A673 (cell line): ENCODE data around the gene APBB2. TPM values are rescaled to one million over a fixed set of nuclear protein-coding genes. Genes with fewer than 3 reads are reported as not detected.

Experiments
- BruUV-seq: library from RNA; stranded (reverse); fragments of 400-500 nt; replicated peaks from 2 replicates; lab custom pipeline; 2021; lab: Mats Ljungman, UMichigan
- CTCF ChIA-PET: fragments of 300-600 bp; sonication (Branson Sonifier 250); formaldehyde crosslinking; loops from one replicate; lab custom pipeline; 2022; ENCODE audit warnings: antibody characterized with exemption; lab: Charles Lee
- POLR2A ChIA-PET: fragments of 300-600 bp; sonication (Branson Sonifier 250); formaldehyde crosslinking; loops from one replicate; lab custom pipeline; 2022; ENCODE audit warnings: antibody characterized with exemption; ENCODE audit not compliant: low non-redundant PET; lab: Charles Lee
- DNase-seq: peaks from one replicate; pipeline ENCODE4 v3.0.0-alpha.2; 2015; ENCODE audit warnings: low spot score
- H3K27ac ChIP-seq: fragments of 200-600 bp; sonication (generic); 2 replicates; pipeline ENCODE4 v1.5.1; 2016; ENCODE audit warnings: mixed run types, low read depth, mild to moderate bottlenecking, mixed read lengths, antibody characterized with exemption, low read length; ENCODE audit not compliant: poor library complexity, severe bottlenecking
- H3K27me3 ChIP-seq: fragments of 200-600 bp; sonication (generic); replicated peaks from 2 replicates; pipeline ENCODE4 v1.6.1; 2017; ENCODE audit warnings: mixed run types, low read depth, mild to moderate bottlenecking, mixed read lengths, antibody characterized with exemption, low read length; ENCODE audit not compliant: insufficient read depth, poor library complexity
- H3K36me3 ChIP-seq: fragments of 200-600 bp; sonication (generic); 2 replicates; pipeline ENCODE4 v1.6.1; 2016; ENCODE audit warnings: mixed run types, mild to moderate bottlenecking, mixed read lengths, antibody characterized with exemption, low read length; ENCODE audit not compliant: insufficient read depth, poor library complexity, severe bottlenecking
- H3K4me1 ChIP-seq: fragments of 200-600 bp; sonication (generic); 2 replicates; pipeline ENCODE4 v1.6.1; 2017; ENCODE audit warnings: mixed run types, mild to moderate bottlenecking, mixed read lengths, antibody characterized with exemption, low read length; ENCODE audit not compliant: insufficient read depth, poor library complexity, severe bottlenecking
- H3K4me3 ChIP-seq: fragments of 200-600 bp; sonication (generic); 2 replicates; pipeline ENCODE4 v1.5.1; 2016; ENCODE audit warnings: low read depth, mixed run types, mild to moderate bottlenecking, mixed read lengths, low read length; ENCODE audit not compliant: poor library complexity, severe bottlenecking
- H3K9me3 ChIP-seq: fragments of 200-600 bp; sonication (generic); 2 replicates; pipeline ENCODE4 v1.6.1; 2016; ENCODE audit warnings: mixed run types, low read depth, mild to moderate bottlenecking, mixed read lengths, antibody characterized with exemption, low read length; ENCODE audit not compliant: poor library complexity, severe bottlenecking
- EZH2 ChIP-seq: fragments of 200-600 bp; sonication (generic); IDR thresholded peaks from 2 replicates; pipeline ENCODE4 v1.6.1; 2017; ENCODE audit warnings: borderline replicate concordance, low read depth, mild to moderate bottlenecking, mixed read lengths, antibody characterized with exemption, low read length; ENCODE audit not compliant: poor library complexity, severe bottlenecking
- intact Hi-C: fragments of 100-400 bp; cut with micrococcal nuclease; formaldehyde crosslinking; loops from one replicate; pipeline ENCODE4 v1.10.0; 2022; ENCODE audit not compliant: unreplicated experiment
- total RNA-seq: library from RNA; stranded (reverse); gene quantifications from 2 replicates; pipeline ENCODE4 v1.2.3, GENCODE V29; 2021
- TF ChIP-seq, protein P1 (sequence below): fragments of 300-800, 200-600 bp; sonication (generic); conservative IDR thresholded peaks from 2 replicates; pipeline ENCODE4 v1.5.1; 2017; ENCODE audit warnings: low read depth, mild to moderate bottlenecking, antibody characterized with exemption, low read length, moderate library complexity, mixed read lengths

Gene APBB2
- total RNA-seq, 1 experiment from 2014 or later: 10.3 TPM

DNA sequence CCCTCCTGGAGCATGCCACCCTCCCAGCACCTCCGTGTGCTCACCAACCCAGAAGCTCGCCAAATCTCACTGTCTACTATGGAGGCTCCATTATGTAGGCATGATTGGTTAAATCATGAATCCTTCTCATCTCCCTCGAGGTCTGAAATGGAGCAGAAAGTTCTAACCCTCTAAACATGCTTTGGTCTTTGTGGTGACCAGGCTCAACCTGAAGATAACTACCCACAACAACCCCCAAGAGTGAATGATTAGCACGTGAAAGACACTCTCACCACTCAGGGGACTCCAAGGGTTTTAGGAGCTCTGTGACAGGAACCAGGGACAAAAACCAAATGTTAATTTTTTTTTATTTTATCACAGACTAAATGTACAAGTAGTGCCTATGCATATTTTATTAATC, 47.2 kb downstream of the APBB2 start:
- H3K9me3 ChIP-seq: no peaks in the 10 kb centered on the region
- intact Hi-C loops: no loop called here
- H3K4me1 ChIP-seq: no peaks in the 10 kb centered on the region
- CTCF ChIA-PET: no interaction called here
- no peak overlapping the region for H3K27ac ChIP-seq
- TF ChIP-seq EZH2: no peak
- TF ChIP-seq, protein P1, sequence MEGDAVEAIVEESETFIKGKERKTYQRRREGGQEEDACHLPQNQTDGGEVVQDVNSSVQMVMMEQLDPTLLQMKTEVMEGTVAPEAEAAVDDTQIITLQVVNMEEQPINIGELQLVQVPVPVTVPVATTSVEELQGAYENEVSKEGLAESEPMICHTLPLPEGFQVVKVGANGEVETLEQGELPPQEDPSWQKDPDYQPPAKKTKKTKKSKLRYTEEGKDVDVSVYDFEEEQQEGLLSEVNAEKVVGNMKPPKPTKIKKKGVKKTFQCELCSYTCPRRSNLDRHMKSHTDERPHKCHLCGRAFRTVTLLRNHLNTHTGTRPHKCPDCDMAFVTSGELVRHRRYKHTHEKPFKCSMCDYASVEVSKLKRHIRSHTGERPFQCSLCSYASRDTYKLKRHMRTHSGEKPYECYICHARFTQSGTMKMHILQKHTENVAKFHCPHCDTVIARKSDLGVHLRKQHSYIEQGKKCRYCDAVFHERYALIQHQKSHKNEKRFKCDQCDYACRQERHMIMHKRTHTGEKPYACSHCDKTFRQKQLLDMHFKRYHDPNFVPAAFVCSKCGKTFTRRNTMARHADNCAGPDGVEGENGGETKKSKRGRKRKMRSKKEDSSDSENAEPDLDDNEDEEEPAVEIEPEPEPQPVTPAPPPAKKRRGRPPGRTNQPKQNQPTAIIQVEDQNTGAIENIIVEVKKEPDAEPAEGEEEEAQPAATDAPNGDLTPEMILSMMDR: no peak
- DNase-seq: no peak
- POLR2A ChIA-PET: no interaction called here
- BruUV-seq: no TSS peak
- no peaks in the 10 kb centered on the region for H3K36me3 ChIP-seq
- H3K4me3 ChIP-seq: no peak overlapping the region
- no peaks in the 10 kb centered on the region for H3K27me3 ChIP-seq

DNA sequence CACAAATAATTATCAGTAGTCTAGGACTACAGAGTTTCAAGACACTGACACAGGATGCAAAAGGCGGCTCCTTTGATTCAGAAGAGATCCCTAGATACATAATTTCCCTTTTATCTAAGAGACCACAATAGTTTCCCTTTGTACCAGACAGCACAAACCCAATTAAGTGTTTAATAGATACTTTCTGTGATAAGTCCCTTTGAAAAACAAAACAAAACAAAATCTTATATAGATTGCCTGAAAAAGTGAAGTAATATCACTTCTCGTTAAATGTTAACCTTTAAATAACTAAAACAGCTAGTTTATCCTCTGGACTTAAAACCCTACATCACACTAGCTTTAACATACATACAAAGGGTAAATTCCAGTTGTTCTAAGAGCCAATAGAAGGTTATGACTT, 49.9 kb downstream of the APBB2 start:
- no peak overlapping the region for H3K27ac ChIP-seq
- H3K36me3 ChIP-seq: no peaks in the 10 kb centered on the region
- no peak for TF ChIP-seq EZH2
- no peak for DNase-seq
- H3K4me1 ChIP-seq: no peaks in the 10 kb centered on the region
- POLR2A ChIA-PET: no interaction called here
- no TSS peak for BruUV-seq
- intact Hi-C loops: no loop called here
- no peak overlapping the region for H3K4me3 ChIP-seq
- H3K27me3 ChIP-seq: no peaks in the 10 kb centered on the region
- no peaks in the 10 kb centered on the region for H3K9me3 ChIP-seq
- CTCF ChIA-PET: no interaction called here

DNA sequence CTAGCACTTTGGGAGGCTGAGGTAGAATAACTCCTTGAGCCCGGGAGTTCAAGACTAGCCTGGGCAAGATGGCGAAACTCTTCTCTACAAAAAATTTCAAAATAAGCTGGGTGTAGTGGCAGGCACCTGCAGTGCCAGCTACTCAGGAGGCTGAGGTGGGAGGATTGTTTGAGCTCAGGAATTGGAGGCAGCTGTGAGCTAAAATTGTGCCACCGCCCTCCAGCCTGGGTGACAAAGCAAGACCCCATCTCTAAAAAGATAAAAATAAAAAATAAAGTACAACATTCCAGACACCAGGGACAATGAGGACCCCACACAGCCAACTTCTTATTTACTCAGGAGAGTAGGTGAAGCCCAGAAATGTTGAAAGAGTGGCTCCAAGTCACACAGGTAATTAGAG, 53.0 kb downstream of the APBB2 start:
- no peaks in the 10 kb centered on the region for H3K27me3 ChIP-seq
- BruUV-seq: no TSS peak
- H3K36me3 ChIP-seq: no peaks in the 10 kb centered on the region
- no peaks in the 10 kb centered on the region for H3K9me3 ChIP-seq
- no peak overlapping the region for H3K4me3 ChIP-seq
- no peak overlapping the region for H3K27ac ChIP-seq
- no peaks in the 10 kb centered on the region for H3K4me1 ChIP-seq
- intact Hi-C loops: no loop called here
- no peak for DNase-seq
- ChIA-PET POLR2A (no interaction called here), CTCF (no interaction called here)
- TF ChIP-seq, protein P1: no peak
- TF ChIP-seq EZH2: no peak

DNA sequence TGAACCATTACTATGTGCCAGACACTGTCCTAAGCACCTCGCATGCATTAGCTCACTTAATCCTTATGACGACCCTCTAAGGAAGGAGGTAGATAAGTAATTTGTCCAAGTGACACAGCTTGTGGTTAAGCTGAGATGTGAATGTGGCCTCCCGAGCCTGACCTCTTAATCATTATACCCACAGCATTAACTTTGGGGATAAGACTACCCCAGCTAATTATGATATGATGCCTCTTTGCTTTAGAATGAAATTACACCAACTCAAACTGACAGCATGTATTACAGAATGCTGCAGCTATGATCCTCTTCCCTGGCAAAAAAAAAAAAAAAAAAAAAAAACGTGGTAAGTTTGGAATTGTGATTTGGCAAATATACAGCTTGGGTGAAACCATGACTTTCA, 53.5 kb downstream of the APBB2 start:
- no TSS peak for BruUV-seq
- ChIA-PET CTCF (interaction anchor here (0.6 kb wide), 1 partner anchor 255 kb away, joined by 4 read pairs; no protein-coding TSS in a partner anchor), POLR2A (no interaction called here)
- H3K36me3 ChIP-seq: no peaks in the 10 kb centered on the region
- no peak overlapping the region for H3K4me3 ChIP-seq
- H3K9me3 ChIP-seq: no peaks in the 10 kb centered on the region
- TF ChIP-seq EZH2: no peak
- TF ChIP-seq, protein P1: no peak
- no peak for DNase-seq
- no peaks in the 10 kb centered on the region for H3K27me3 ChIP-seq
- no peaks in the 10 kb centered on the region for H3K4me1 ChIP-seq
- intact Hi-C loops: no loop called here
- no peak overlapping the region for H3K27ac ChIP-seq
